HG03571 (cell line): ENCODE results near the gene MYO1B.

Experiments used
- ATAC-seq: cut with Tn5 transposase; IDR thresholded peaks from one replicate; pipeline ENCODE4 v1.9.1; 2021; ENCODE audit not compliant: unreplicated experiment

Gene MYO1B

GRCh38 chr2:191318729-191319078, 73.5 kb downstream of the MYO1B start:
- no peak for ATAC-seq

DNA sequence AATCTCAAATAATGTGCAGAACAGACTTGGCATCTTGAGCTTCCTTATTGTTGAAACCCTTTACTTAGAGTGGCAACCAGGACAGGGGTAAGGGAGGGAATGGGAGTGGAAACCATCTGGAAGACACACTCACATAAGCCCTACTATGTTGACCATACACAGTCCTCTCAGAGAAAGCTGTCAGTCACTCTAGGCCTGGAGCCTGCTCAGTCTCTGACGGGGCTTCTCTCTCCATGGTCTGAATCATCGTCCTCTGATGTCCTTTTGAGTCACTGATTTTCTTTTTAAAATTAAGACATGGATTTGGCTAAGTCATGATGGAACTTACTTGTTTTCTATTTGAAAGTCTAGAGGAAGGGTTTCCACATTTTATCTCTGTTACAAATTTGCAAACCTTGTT, 74.0 kb downstream of the MYO1B start:
- no peak for ATAC-seq

DNA sequence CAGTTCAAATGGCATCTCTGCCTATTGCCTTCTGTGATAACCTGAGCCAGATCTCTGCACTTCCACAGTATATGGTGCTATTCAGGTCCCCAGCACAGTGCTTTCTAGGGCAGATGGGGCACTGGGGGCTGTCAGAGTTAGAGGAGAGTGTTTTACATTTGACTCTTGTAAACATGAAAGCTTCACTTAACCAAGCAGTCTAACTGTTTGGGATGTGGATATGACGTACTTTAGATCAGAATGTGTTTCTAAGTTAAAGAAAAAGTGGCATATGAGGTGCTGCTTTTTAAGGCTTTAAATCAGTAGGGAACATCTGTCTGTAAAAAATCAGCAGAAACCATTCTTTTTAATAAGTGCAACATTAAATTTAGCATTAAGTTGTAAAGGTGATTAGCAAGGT, 75.7 kb downstream of the MYO1B start:
- ATAC-seq = no peak

GRCh38 chr2:191321861-191322662, 76.9 kb downstream of the MYO1B start:
- ATAC-seq = no peak

- no peak for ATAC-seq
Observed at GRCh38 chr2:191322828-191323506, 77.8 kb downstream of the MYO1B start.

DNA sequence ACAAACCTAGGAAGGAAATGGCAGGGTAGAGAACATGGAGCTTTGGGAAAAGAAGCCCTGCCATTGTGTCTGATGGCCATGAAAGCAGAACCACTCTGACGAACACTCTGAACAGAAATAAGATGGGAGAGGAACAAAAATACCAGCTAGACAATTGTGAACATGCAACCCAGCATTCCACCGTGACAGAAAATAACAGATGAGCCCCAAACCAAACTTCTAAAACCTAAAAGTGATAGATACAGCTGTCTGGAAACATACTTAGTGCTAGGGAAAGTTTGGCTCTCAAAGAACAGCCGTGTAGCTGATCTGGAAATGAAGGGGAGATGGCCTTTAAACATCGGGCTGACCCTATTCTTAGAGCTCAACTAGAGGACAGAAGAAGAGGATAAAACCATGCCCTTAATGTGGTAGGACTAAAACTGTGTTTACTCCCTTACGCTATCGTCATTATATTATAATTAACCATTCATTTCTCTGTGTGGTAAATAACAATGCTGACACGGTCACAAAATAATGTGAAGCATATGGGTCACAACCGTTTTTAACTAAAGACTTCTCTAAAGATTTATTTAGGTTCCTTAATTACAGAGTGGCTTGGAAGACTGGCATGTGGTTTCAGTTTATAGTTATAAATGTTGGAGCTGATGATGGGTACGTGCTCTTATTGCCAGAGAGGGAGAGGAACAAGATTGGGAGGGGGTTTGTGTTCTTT, 80.6 kb downstream of the MYO1B start:
- ATAC-seq = no peak

- ATAC-seq = no peak
Observed at GRCh38 chr2:191327484-191327883, 82.3 kb downstream of the MYO1B start.

DNA sequence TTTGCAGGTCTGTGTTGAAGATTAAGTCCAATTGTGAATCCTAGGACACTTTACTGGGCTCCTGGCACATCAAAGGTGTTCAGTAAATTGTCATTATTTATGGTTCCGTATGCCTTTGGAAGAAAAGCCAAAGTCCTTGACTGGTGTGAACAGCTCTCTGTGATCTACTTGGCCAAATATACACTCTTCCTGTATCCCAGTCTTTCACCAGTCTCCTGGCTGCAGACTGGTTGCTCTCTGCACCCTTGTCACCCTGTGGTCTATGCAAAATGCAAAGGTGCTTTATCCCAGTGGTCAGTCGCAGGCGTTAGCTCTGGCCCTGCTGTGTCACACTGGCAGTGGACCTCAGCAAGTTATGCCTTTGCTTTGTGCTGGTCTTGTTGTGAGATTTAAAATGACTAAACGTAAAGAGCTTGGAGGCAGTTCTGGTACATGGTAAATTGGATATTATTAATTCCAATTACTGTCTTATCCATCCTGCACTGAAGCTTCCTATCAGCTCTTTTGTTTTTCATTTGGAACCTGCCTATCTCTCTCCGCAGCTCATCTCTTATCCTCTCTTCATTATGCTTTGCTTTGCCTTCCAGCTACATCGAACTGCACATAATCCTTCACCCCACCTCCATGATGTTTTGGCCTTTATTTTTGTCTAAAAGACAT, 83.1 kb downstream of the MYO1B start:
- no peak for ATAC-seq

GRCh38 chr2:191329841-191330240, 84.6 kb downstream of the MYO1B start:
- no peak for ATAC-seq

DNA sequence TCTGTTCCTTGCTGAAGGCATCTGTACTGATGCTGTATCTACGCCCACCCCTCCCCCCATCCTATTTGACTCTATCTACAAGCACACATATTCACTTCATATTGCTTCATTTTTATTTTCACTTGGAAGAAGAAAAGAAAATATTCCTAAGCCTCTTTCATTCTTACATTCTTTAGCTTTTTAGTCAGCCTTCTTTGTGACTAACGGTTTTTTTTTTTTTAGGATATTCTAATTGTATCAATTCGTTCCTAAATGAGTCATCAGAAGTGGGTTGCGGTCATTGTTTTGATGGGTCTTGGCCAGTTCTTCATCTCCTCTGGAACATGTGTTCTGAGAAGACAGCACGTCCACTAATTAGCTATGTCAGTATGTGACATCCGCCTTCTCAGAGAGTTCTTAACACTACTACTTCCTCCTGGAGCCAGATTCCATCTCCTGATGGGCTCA, 88.7 kb downstream of the MYO1B start:
- no peak for ATAC-seq

DNA sequence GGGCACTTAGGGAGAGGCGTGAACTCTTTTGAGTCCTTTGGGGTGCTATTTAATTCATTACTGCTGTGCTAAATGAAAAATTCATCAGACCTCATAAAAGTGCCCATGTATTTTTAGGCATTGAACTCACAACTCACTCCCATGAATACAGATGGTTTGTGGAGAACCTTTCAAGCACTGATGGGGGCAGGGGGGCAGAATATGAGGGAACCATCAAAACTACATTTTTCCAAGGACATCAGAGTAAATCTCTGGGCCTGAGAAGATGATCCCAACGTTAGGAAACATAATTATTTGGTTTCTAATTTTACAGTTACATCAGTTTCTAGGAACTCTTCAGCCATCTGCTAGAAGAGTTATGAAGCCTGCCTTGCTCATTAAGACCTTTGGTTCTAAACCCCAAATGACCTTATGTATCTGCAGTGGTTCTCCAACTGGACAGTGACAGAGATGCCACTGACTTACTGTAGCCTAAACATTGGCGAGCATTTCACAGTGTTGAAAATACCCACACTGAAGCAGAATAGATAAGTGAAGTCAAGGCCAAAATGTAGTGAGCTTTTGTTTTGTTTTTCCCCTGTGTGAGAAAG, 90.8 kb downstream of the MYO1B start:
- ATAC-seq = no peak

GRCh38 chr2:191341436-191341835, 96.2 kb downstream of the MYO1B start:
- ATAC-seq = no peak

DNA sequence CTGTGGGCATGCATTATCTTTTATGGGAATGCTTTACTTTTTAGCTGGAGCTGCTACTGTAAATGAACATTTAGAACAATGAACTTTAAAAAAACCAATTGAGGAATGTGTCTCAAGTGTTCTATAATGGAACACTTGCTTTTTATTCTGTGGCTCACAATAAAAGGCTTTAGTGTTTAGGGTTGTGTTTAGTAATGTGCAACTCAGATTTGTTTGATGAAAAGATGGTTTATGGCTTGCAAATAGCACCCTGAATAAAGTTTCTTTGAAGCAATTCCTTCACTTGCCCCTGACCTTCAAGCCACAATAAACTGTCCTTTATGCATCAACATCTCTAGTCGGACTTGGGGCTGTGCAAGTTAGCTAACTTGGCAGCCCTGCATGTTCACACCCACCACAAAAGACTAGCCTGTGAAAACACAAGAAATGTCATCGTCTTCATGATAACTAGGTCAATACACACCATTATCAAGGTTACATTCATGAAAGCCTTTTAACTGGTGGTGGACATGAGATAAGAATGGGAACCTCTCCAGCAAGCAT, 98.7 kb downstream of the MYO1B start:
- no peak for ATAC-seq

GRCh38 chr2:191345788-191346187, 100.6 kb downstream of the MYO1B start:
- no peak for ATAC-seq

GRCh38 chr2:191347154-191347553, 102.0 kb downstream of the MYO1B start:
- no peak for ATAC-seq

DNA sequence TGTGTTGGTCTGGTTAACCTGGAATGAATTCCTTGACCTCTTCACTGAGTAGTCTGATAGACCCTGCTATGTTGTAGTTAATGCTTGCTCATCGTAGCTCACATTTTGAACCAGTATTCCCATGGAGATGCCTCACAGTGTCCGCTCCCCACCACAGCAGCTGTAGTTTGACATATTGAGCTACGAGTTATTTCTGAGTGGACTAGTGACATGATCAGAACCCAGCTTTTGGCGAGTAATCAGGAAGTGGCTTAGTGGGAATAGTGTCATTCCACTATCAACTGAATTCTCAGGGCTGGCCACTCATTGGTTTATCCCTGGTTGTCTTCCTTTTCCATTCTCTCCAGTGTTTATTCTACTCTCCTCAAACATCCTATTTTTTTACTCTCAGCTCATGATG, 102.7 kb downstream of the MYO1B start:
- ATAC-seq = no peak

DNA sequence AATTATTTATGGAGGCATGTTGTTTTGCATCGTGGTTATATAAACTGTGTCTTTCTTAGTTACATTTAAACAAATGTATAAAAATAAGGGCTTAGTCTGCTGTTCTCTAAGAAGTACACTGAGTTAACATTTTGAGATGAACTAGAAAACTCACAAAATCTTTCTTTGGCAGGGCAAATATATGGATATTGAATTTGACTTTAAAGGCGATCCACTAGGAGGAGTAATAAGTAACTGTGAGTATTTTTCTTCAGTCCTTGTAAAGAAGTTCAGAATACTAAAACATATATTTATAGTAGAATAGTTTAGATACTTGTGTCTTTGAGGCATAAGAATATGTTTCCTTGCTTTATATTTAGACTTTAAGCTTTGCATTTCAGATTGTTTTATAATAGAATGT, 104.8 kb downstream of the MYO1B start:
- no peak for ATAC-seq

DNA sequence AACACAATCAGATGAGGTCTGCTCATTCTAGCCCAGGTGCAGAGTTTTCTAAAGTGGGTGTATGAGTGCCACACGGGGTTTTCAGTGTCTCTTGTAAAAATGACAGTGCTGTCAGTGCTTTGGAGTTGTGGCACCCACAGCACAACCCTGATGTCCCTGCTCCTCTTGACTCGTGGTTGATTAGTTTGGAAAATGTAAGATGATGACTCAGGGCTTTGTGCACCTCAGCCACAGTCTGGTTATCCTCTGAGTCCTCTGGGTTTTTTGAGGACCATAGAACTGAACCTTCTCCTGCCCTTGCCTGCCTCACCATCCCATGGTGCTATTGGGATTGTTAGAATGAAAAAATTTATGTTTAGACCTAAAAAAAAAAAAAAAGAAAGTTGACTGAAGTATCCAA, 105.6 kb downstream of the MYO1B start:
- no peak for ATAC-seq

GRCh38 chr2:191351298-191351697, 106.1 kb downstream of the MYO1B start:
- no peak for ATAC-seq

DNA sequence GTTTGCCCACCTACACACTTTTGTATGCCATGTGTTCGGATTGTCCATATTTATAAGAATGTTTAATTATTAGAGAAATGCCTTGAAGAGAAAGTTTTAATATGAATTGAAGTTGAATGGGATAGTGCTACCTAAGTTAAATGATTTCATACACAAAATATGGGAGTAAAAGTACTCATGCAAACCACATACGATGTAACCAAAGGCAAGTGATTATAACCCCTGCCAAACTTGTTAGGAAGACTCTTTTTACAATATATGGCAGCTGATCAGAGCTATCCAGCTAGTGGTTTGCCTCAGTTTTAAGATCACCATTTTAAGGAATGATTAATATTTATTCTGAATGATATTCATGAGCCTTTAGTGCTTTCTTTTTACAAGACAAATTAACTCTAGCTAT, 106.7 kb downstream of the MYO1B start:
- ATAC-seq = no peak

- no peak for ATAC-seq
Observed at GRCh38 chr2:191352536-191352935, 107.3 kb downstream of the MYO1B start.
